ENCODE results near the gene TMTC1. TPM values are rescaled to one million over a fixed set of nuclear protein-coding genes. Genes with fewer than 3 reads are reported as not detected.

Gene TMTC1
- total RNA-seq, 2 experiments from 2014 or later = not detected

- Histone ChIP-seq H3K27me3 (ENCODE audit: control insufficient read depth in 1 of 2, insufficient read depth in 2 of 2, low read length in 2 of 2) (no peaks in the 10 kb centered on the region), H3K27ac (ENCODE audit: low read depth in 1 of 2, low read length in 2 of 2) (no peak overlapping the region), H3K4me1 (ENCODE audit: insufficient read depth, low read length) (no peaks in the 10 kb centered on the region), H3K9me3 (ENCODE audit: control insufficient read depth in 1 of 2, insufficient read depth in 1 of 2, low read length in 2 of 2) (peaks cover 0 to 15% of the 10 kb centered on the region in 2 experiments), H3K4me3 (ENCODE audit: low read length) (no peak overlapping the region), H3K36me3 (ENCODE audit: insufficient read depth, low read length) (no peaks in the 10 kb centered on the region)
- ATAC-seq (ENCODE audit: poor library complexity) (no peak), DNase-seq (no peak)
- no peaks in the 10 kb centered on the region for H3K27me3 Mint-ChIP-seq
- ChIA-PET CTCF (no interaction called here), POLR2A (no interaction called here)
- intact Hi-C loops (cut with DNase I, micrococcal nuclease) = no loop called here
- no peak overlapping the region for H3K4me3 Mint-ChIP-seq
- no peaks in the 10 kb centered on the region for H3K36me3 Mint-ChIP-seq (ENCODE audit: low read depth)
- no peak for TF ChIP-seq CTCF (IDR thresholded peaks at IDR 0.05)
- H3K27ac Mint-ChIP-seq = no peak overlapping the region
- no peaks in the 10 kb centered on the region for H3K4me1 Mint-ChIP-seq (ENCODE audit: low read depth)
- peaks cover 18% of the 10 kb centered on the region for H3K9me3 Mint-ChIP-seq
These were observed 10.7 kb downstream of the TMTC1 start for GRCh38 chr12:29773076-29773475.

- ChIA-PET POLR2A (no interaction called here), CTCF (interaction anchor here (1.0 kb wide), 1 partner anchor 10 kb away, joined by 4 read pairs; no protein-coding TSS in a partner anchor)
- ATAC-seq (ENCODE audit: poor library complexity) (no peak), DNase-seq (no peak)
- H3K27ac ChIP-seq (ENCODE audit: low read depth in 1 of 2, low read length in 2 of 2) = no peak overlapping the region
- no peaks in the 10 kb centered on the region for H3K4me1 ChIP-seq (ENCODE audit: insufficient read depth, low read length)
- no peaks in the 10 kb centered on the region for H3K36me3 ChIP-seq (ENCODE audit: insufficient read depth, low read length)
- no peaks in the 10 kb centered on the region for H3K27me3 ChIP-seq (ENCODE audit: control insufficient read depth in 1 of 2, insufficient read depth in 2 of 2, low read length in 2 of 2)
- Mint-ChIP-seq H3K27me3 (no peaks in the 10 kb centered on the region), H3K9me3 (peaks cover 18% of the 10 kb centered on the region), H3K4me3 (no peak overlapping the region), H3K36me3 (ENCODE audit: low read depth) (no peaks in the 10 kb centered on the region), H3K4me1 (ENCODE audit: low read depth) (no peaks in the 10 kb centered on the region), H3K27ac (no peak overlapping the region)
- no peak for TF ChIP-seq CTCF (IDR thresholded peaks at IDR 0.05)
- no peak overlapping the region for H3K4me3 ChIP-seq (ENCODE audit: low read length)
- H3K9me3 ChIP-seq (ENCODE audit: control insufficient read depth in 1 of 2, insufficient read depth in 1 of 2, low read length in 2 of 2) = peaks cover 0 to 15% of the 10 kb centered on the region in 2 experiments
- intact Hi-C loops (cut with DNase I, micrococcal nuclease) = no loop called here
These were observed 12.0 kb downstream of the TMTC1 start for GRCh38 chr12:29771786-29772185.

GRCh38 chr12:29771165-29771564 is 12.6 kb downstream of the TMTC1 start:
- H3K4me1 ChIP-seq (ENCODE audit: insufficient read depth, low read length) = no peaks in the 10 kb centered on the region
- no peak overlapping the region for H3K4me3 Mint-ChIP-seq
- peaks cover 0 to 14% of the 10 kb centered on the region in 2 experiments for H3K9me3 ChIP-seq (ENCODE audit: control insufficient read depth in 1 of 2, insufficient read depth in 1 of 2, low read length in 2 of 2)
- no peak overlapping the region for H3K27ac Mint-ChIP-seq
- no peak for TF ChIP-seq CTCF (IDR thresholded peaks at IDR 0.05)
- no peak overlapping the region for H3K27ac ChIP-seq (ENCODE audit: low read depth in 1 of 2, low read length in 2 of 2)
- H3K4me1 Mint-ChIP-seq (ENCODE audit: low read depth) = no peaks in the 10 kb centered on the region
- H3K27me3 ChIP-seq (ENCODE audit: control insufficient read depth in 1 of 2, insufficient read depth in 2 of 2, low read length in 2 of 2) = no peaks in the 10 kb centered on the region
- ATAC-seq (ENCODE audit: poor library complexity) (no peak), DNase-seq (no peak)
- H3K4me3 ChIP-seq (ENCODE audit: low read length) = no peak overlapping the region
- POLR2A ChIA-PET = no interaction called here
- no peaks in the 10 kb centered on the region for H3K36me3 ChIP-seq (ENCODE audit: insufficient read depth, low read length)
- H3K27me3 Mint-ChIP-seq = no peaks in the 10 kb centered on the region
- CTCF ChIA-PET = interaction anchor here (1.0 kb wide), 1 partner anchor 11 kb away, joined by 4 read pairs; no protein-coding TSS in a partner anchor
- intact Hi-C loops (cut with DNase I, micrococcal nuclease) = no loop called here
- peaks cover 18% of the 10 kb centered on the region for H3K9me3 Mint-ChIP-seq
- H3K36me3 Mint-ChIP-seq (ENCODE audit: low read depth) = no peaks in the 10 kb centered on the region

Data from CD4-positive, alpha-beta T cell (primary cell).